Panc1 (cell line): ENCODE measurements around the gene MCM5. TPM values are rescaled to one million over a fixed set of nuclear protein-coding genes. Genes with fewer than 3 reads are reported as not detected.

Source experiments
- ATAC-seq: fragments of 200-7000 bp; cut with Tn5 transposase; 2 replicates; pipeline ENCODE4 v1.9.1; 2020; ENCODE audit warnings: mild to moderate bottlenecking, moderate library complexity
- BruUV-seq: library from RNA; stranded (reverse); fragments of 400-500 nt; replicated peaks from 2 replicates; lab custom pipeline; 2021; lab: Mats Ljungman, UMichigan
- CTCF ChIA-PET: fragments of 300-600 bp; sonication (Branson Sonifier 250); formaldehyde crosslinking; loops from one replicate; lab custom pipeline; 2022; ENCODE audit warnings: antibody characterized with exemption; lab: Charles Lee
- POLR2A ChIA-PET: fragments of 300-600 bp; sonication (Branson Sonifier 250); formaldehyde crosslinking; loops from one replicate; lab custom pipeline; 2022; ENCODE audit warnings: antibody characterized with exemption; lab: Charles Lee
- DNase-seq: peaks from one replicate; pipeline ENCODE4 v3.0.0-alpha.2; 2010; ENCODE audit warnings: low read depth, low spot score
- H3K27ac ChIP-seq: 2 replicates; pipeline ENCODE4 v1.5.1; 2011; ENCODE audit warnings: mild to moderate bottlenecking, low read length, inconsistent platforms
- H3K27me3 ChIP-seq: fragments of 200-500 bp; sonication (Bioruptor generic); 2 replicates; pipeline ENCODE4 v1.6.0; 2014; ENCODE audit warnings: low read length, inconsistent platforms; ENCODE audit not compliant: control insufficient read depth, insufficient read depth
- H3K36me3 ChIP-seq: fragments of 200-500 bp; sonication (Bioruptor generic); 2 replicates; pipeline ENCODE4 v1.5.1; 2014; ENCODE audit warnings: inconsistent platforms, mild to moderate bottlenecking, low read length, moderate library complexity; ENCODE audit not compliant: control insufficient read depth, insufficient read depth
- H3K4me1 ChIP-seq: 2 replicates; pipeline ENCODE4 v1.5.1; 2011; ENCODE audit warnings: inconsistent platforms, mild to moderate bottlenecking, low read length, moderate library complexity; ENCODE audit not compliant: control insufficient read depth, insufficient read depth
- H3K4me3 ChIP-seq, 2 experiments: 2 replicates each; pipeline ENCODE4 v1.5.1; 2011 to 2012; ENCODE audit warnings: low read depth in 2 of 2, low read length in 2 of 2, mild to moderate bottlenecking in 2 of 2, inconsistent platforms in 1 of 2, moderate library complexity in 1 of 2
- H3K9me3 ChIP-seq: fragments of 200-500 bp; sonication (Bioruptor generic); 2 replicates; pipeline ENCODE4 v1.5.1; 2014; ENCODE audit warnings: low read depth, mild to moderate bottlenecking, inconsistent platforms, low read length, moderate library complexity; ENCODE audit not compliant: control insufficient read depth, insufficient read depth
- CTCF ChIP-seq: fragments of 450-650 bp; IDR thresholded peaks from 2 replicates; pipeline ENCODE4 v1.5.1; 2017; ENCODE audit warnings: mild to moderate bottlenecking
- POLR2AphosphoS5 ChIP-seq: IDR thresholded peaks from 2 replicates; pipeline ENCODE4 v1.6.1; 2012; ENCODE audit warnings: mild to moderate bottlenecking, low read depth, low read length, moderate library complexity
- REST ChIP-seq, 2 experiments: IDR thresholded peaks; 2 replicates each; pipeline ENCODE4 v1.6.1; 2011 to 2012; ENCODE audit warnings: low read depth in 2 of 2, control low read depth in 1 of 2, low read length in 1 of 2, mild to moderate bottlenecking in 1 of 2, moderate library complexity in 1 of 2; ENCODE audit not compliant: insufficient read depth in 1 of 2
- SIN3A ChIP-seq: IDR thresholded peaks from 2 replicates; pipeline ENCODE4 v1.6.1; 2012; ENCODE audit warnings: low read depth, mild to moderate bottlenecking, low read length, moderate library complexity, borderline replicate concordance; ENCODE audit not compliant: insufficient read depth
- in situ Hi-C: cut with HindIII; loops from 2 replicates; pipeline ENCODE4 v1.10.0; 2016; ENCODE audit warnings: low sequenced_read_pairs, low pct_unique_long_range_greater_than_20kb
- intact Hi-C: fragments of 100-400 bp; cut with micrococcal nuclease; formaldehyde crosslinking; loops from one replicate; pipeline ENCODE4 v1.10.0; 2022; ENCODE audit not compliant: unreplicated experiment
- total RNA-seq: library from RNA; stranded (reverse); gene quantifications from one replicate; pipeline ENCODE4 v1.2.1, GENCODE V29; 2021; ENCODE audit not compliant: unreplicated experiment

Gene MCM5
- total RNA-seq, 1 experiment from 2014 or later: 122 TPM

- no TSS peak for BruUV-seq
- ATAC-seq: 0 out of 2 replicates have a peak, but pooled peaks have one; percentile 36
- POLR2A ChIA-PET: no interaction called here
These were observed 58.0 kb downstream of the MCM5 start for GRCh38 chr22:35457729-35458546.

GRCh38 chr22:35458547-35459422 is 58.8 kb downstream of the MCM5 start:
- Histone ChIP-seq H3K27me3 (no peaks in the 10 kb centered on the region), H3K36me3 (no peaks in the 10 kb centered on the region), H3K9me3 (no peaks in the 10 kb centered on the region), H3K4me1 (no peaks in the 10 kb centered on the region), H3K4me3 (no peak overlapping the region), H3K27ac (no peak overlapping the region)
- ChIA-PET CTCF (interaction anchor here (0.6 kb wide), 1 partner anchor 21 kb away, joined by 5 read pairs; no protein-coding TSS in a partner anchor), POLR2A (no interaction called here)
- TF ChIP-seq REST (IDR thresholded peaks at IDR 0.05; ENCODE audit: insufficient read depth in 1 of 2, low read depth in 2 of 2, low read length in 1 of 2) (no peak), CTCF (no peak), SIN3A (no peak), POLR2AphosphoS5 (no peak)
- ATAC-seq (peak; percentile 23), DNase-seq (no peak)
- no TSS peak for BruUV-seq
- in situ Hi-C loops (no loop called here), intact Hi-C loops (no loop called here)

More at GRCh38 chr22:35457729-35458546, 58.0 kb downstream of the MCM5 start:
- intact Hi-C loops (no loop called here), in situ Hi-C loops (no loop called here)
- DNase-seq: no peak
- H3K27me3 ChIP-seq: no peaks in the 10 kb centered on the region
- no peaks in the 10 kb centered on the region for H3K4me1 ChIP-seq
- H3K4me3 ChIP-seq: no peak overlapping the region
- CTCF ChIA-PET: interaction anchor here (0.6 kb wide), 1 partner anchor 22 kb away, joined by 5 read pairs; no protein-coding TSS in a partner anchor
- no peak for TF ChIP-seq POLR2AphosphoS5
- H3K9me3 ChIP-seq: no peaks in the 10 kb centered on the region
- H3K36me3 ChIP-seq: no peaks in the 10 kb centered on the region
- H3K27ac ChIP-seq: no peak overlapping the region
